Central memory CD4-positive, alpha-beta T cell (primary cell): ENCODE measurements around the gene PAPSS2.
"Not testable (repeated sequence)": the region's sequence is repeated elsewhere in the genome, so short reads cannot be mapped to it uniquely, and the experiment has no call there.

Experiments
- DNase-seq: peaks from one replicate; pipeline ENCODE4 v3.0.0; 2022

PAPSS2 gene

DNA sequence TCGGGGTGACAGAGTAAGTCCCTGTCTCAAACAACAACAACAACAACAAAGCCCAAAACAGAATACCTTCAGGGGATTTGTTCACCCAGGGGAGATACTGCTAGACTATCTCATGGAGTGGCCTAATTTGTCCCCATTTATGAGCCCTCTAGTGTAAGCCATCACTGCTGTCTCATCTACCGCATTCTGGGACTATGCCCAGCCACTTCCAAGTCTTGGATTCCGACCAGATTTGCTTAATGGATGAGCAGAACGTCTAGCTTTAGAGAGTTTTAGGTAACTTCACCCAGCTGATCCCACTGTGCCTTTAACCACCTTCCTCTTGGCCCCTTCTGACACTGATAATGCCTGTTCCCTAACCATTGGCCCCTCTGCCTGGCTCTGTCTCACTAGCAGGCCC is 47.1 kb downstream of the PAPSS2 start:
- no peak for DNase-seq

DNA sequence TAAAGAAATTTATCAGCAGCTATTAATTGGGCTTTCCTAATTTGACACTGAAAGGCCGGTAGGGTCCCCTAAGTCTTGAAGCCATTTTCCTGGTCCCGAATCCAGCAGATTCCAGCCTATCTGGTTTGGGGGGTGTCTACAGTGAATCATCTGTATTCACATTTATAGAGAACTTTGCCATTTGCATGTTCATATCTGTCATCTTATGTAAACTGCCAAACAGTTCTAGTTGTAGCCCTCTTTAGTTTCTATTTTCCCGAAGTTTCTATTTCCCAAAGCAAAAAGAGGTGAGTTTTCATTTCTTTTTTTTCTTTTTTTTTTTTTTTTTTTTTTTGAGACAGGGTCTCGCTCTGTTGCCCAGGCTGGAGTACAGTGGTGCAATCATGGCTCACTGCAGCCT is 47.6 kb downstream of the PAPSS2 start:
- no peak for DNase-seq

DNA sequence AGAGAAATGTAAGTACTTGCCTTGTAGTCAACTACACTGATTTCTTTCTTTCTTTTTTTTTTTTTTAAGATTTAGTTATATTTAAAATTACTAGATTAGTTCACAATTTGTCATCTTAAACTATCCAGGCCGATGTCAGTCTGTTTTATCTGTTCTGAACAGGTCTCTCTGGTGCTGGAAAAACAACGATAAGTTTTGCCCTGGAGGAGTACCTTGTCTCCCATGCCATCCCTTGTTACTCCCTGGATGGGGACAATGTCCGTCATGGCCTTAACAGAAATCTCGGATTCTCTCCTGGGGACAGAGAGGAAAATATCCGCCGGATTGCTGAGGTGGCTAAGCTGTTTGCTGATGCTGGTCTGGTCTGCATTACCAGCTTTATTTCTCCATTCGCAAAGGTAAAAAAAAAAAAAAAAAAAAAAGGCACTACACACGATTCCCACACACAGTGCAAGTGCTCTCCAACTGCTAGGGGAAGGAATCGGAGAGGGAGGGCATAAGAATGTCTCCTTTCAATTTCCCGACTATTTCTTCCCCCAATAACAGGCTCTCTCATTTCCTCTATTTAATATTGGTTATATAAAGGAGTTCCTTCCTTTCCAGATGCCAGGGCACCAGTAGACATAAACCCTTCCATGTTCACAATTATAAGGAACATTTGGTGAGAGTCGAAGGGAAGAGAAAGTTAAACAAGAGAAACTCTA is 53.4 kb downstream of the PAPSS2 start:
- no peak for DNase-seq

DNA sequence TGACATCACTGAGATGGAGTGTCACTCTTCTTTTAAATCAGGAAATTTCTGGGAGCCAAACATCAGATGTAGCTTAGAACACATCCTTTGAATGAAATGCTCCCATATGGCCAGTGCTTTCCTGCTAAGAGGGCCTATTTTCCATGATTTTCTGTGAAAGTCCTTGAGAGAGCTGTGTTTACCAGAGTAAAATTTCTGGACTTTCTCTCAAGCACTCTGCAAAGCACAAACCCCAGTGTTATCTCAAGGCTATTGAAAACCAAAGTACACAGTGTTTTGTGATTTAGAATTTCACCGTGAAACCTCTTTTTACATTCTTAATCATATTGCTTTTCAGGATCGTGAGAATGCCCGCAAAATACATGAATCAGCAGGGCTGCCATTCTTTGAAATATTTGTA is 54.0 kb downstream of the PAPSS2 start:
- no peak for DNase-seq

DNA sequence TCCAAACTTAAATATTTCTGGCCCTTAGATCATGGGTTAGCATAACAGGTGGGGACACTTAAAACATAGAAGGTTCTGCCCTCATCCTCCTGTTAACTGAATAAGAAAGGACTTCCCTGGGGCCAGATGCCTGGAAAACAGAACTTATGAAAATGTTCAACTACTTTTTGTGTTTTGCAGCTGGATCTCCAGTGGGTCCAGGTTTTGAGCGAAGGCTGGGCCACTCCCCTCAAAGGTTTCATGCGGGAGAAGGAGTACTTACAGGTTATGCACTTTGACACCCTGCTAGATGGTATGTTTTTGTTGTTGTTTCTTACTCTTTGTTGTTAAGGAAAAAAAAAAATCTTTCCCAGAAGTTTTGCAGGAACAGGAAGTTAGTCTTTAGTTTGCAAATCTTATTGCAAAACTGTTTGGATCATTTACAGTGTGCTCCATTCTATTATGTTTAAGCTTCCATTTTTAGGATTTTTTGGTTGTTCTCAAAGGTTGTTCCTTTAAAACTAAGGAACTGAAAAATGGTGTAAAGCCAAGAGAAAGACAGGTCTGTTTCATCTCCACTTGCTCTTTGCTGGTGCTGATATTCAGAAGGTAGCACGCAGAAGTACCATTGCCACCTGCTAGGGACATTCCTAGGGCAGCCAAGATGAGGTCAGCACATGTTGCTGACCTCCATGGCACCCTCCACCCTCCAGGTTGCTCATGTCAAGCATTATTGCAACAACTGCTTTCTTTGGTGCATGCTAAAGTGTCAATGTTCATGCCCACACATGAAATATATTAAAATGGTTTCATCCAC is 56.1 kb downstream of the PAPSS2 start:
- no peak for DNase-seq

DNA sequence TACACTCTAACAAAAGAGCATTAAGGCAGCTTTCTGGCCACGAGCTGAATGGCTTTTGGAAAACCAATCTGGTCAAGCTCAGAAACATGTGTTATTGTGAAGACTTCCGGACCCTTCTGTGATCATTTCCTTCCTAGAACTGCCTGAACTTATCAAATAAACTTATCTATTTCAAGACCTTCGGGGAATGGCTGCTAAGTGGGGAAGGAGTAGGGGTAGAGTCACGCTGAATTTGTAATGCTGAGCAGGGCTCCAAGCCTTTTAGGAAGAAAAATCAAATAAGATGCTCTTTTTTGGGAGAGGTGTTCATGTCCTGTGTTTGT is 56.6 kb downstream of the PAPSS2 start:
- DNase-seq = no peak

DNA sequence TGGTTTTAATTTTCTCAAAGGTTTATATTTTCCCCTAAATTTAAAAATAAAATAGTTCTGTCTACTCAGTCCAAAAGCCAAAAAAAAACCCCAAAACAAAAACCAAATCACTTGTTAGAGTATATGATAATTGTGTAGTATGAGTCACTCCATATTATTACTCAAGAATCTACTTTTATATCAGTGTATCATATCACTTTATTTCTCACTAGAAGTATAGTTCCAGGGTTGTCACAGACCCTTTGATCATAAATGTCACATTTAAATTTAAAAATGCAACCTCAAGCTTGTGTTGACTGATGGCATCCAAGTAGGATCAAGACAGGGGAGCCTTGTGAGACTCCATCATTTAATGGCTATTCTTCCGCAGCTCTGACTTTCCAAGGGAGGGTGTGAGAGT is 61.0 kb downstream of the PAPSS2 start:
- DNase-seq = no peak

DNA sequence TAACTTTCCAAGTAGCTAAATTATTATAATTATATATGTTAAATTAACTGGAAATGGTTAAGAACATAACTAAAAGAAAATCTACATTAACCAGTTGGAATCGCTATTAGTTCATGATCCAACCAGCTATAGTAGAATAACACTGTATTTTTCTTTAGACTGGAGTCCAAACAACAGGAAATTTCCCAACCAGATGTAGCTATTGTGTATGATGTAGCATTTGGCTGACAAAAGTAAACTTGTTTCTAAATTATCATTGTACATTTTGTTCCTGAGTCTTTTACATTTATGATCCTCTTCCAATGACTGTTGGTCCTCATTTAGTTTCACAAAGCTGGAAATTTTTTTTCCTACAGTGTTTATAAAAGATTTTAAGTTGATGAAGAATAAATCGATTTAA is 62.1 kb downstream of the PAPSS2 start:
- DNase-seq = no peak

DNA sequence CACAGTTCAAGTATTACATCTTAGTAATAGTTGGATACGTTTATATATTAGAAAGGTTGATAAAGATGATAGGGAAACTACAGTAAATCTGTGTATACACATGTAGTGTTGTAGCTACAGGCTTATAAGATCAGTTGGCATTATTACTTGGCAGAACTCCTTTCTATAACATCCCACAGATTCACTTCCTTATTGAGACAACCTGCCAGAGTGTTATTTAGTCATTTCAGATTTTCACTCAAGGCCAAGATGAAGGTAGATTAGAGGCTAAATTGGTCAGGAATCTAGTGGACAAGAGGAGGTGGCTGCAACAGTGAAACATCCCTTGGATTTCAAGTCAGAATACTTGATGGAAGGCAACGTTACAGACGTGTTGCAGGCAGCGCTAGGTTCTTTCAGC is 63.0 kb downstream of the PAPSS2 start:
- no peak for DNase-seq

DNA sequence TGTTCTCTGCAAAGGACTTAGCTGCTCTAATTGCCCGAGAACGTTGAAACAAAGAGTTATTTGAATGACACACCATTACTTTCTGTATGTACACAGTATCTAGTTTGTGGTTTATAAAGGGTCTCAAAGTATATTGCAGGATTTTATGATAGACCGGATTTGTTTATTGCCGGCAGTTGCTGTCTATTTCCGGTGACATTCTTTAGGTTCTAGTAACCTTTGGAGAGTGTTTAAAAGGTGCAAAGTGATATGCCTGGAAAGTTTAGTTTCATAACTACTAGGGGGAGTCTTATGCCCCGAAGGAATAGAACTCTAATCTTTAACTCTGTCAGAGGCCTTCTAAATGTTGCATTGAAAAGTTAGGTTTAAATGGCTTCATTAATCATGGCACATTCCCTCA is 63.8 kb downstream of the PAPSS2 start:
- DNase-seq = no peak

DNA sequence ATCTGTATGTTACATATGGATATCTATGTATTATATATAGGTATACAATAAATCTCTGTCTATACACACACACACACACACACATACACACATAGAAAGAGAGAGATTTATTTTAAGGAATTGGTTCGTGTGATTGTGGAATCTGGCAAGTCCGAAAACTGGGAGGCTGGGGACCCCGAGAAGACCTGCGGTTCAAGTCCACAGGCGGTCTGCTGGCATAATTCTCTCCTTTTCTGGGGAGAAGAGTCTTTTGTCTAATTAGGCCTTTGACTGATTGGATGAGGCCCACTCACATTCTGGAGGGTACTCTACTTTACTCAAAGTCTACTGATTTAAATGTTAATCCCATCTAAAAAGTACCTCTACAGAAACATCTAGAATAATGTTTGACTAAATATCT is 65.1 kb downstream of the PAPSS2 start:
- no peak for DNase-seq

DNA sequence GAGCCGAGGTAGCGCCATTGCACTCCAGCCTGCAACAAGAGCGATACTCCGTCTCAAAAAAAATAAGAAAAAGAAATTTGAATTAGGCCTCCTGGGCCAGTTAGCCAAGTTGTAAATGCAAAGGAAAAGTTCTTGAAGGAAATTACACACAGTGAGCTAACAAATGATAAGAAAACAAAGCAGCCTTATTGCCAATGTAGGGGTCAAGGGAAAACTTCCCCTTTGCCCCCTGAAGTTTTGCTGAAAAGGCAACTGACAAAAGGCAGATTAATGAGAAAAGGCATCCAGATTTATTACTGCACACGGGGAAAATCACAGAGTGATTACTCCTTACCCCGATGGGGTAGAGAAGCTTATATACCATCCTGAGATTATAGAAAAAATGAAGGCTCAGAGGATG is 70.3 kb downstream of the PAPSS2 start:
- no peak for DNase-seq

DNA sequence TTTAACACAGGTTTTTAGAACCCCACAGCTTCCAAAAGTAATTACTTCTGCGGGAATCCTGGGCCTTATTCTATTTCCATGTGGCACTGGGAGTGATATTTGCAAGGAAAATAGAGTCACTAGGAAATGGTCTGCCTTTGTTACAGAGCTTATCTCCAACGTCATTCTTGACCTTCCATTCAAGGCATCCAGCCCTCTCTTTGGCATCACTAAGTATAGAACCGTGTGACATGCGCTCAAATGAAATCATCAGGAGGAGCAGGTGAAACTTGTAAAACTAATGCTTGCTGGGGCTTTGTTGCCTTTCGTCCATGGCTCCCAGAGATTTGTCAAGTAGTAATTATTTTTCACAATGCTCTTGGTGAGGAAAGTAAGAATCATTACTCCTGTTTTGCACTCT is 73.4 kb downstream of the PAPSS2 start:
- DNase-seq = no peak

DNA sequence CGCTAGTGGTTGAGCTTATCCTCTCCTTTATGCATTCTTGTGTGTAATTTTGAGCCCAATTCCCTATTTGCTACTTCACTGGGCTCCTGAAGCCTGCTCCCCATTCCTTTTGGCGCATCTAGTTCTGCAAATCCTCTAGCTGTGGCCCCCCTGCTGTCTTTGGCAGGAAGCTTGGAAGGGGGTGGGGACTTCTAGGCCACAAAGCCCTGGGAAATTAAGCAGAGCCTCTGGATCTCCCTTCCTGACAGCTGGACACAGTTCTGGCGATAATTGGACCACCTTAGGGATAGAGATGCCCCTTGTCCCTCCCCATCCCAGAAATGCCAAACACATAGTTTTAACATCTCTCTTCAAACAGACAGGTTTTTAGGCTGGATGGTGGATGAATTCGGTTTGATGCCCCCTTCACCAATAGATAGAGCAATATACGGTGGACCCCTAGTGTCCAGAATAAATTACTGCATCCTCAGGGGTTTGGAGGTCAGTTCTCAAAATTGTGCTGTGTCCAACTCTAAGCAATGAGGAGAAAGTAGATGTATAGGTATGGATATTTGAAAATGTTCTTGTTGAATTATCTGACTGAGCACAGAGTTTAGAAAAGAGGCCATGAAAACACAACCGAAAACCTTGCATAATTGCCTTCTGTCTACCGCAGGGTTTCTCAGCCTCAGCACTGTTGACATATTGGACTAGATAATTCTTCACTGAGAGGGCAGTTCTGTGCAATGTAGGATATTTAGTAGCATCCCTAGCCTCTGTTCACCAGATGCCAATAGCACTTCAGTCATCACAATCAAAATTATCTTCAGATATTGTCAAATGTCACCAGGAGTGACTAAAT is 75.5 kb downstream of the PAPSS2 start:
- DNase-seq = no peak

DNA sequence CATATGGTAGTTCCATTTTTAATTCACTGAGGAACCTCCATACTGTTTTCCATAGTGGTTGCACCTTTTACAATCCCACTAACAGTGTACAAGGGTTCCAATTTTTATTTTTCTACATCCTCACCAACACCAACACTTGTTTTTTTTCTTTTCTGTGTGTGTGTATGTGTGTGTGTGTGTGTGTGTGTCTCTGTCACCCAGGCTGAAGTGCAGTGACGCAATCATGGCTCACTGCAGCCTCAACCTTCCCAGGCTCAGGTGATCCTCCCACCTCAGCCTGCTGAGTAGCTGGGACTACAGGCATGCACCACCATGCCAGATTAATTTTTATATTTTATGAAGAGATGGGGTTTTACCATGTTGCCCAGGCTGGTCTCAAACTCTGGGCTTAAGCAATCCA is 78.6 kb downstream of the PAPSS2 start:
- not testable (repeated sequence) for DNase-seq

DNA sequence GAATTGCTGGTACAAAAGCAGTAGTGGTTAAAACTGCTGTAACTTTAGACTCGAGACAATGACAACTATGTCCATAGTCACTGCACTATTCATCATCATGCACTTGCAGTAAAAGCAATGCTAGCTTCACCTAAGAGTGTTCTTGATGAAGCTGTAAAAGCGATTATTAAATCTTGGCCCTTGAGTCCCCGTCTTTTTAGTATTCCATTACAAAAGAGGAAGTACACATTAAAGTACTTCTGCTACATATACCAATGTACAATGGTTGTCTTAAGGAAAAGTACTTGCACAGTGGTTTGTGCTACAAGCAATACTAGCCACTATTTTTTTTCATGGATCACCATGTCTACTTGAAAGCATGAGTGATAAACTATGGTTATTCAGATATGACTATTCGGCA is 80.0 kb downstream of the PAPSS2 start:
- no peak for DNase-seq

DNA sequence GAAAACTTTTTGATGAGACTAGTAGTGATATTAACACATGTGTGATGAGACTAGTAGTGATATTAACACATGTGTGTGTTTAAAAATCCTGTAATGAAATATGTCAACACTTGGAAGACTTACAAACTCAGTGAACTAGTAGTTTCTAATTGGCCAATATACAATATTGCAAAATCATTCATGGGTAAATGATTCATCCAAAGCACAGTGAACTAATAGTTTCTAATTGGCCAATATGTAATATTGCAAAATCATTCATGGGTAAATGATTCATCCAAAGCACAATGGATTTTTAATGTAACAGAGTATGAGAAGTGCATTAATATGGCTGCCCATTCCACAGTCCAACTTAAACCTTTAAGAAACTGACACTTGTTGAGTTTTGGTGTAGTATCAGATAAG is 80.6 kb downstream of the PAPSS2 start:
- no peak for DNase-seq

DNA sequence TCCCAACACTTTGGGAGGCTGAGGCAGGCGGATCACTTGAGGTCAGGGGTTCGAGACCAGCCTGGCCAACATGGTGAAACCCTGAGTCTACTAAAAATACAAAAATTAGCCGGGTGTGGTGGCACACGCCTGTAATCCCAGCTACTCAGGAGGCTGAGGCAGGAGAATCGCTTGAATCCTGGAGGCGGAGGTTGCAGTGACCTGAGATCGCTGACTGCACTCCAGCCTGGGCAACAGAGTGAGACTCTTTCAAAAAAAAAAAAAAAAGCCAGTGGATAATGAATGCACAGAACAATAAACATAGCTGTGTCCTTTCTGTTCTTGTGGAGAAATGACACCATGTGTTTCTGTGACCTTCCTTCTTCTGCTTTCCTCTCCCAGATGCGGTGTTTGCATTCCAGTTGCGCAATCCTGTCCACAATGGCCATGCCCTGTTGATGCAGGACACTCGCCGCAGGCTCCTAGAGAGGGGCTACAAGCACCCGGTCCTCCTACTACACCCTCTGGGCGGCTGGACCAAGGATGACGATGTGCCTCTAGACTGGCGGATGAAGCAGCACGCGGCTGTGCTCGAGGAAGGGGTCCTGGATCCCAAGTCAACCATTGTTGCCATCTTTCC is 83.4 kb downstream of the PAPSS2 start:
- DNase-seq = not testable (repeated sequence)

DNA sequence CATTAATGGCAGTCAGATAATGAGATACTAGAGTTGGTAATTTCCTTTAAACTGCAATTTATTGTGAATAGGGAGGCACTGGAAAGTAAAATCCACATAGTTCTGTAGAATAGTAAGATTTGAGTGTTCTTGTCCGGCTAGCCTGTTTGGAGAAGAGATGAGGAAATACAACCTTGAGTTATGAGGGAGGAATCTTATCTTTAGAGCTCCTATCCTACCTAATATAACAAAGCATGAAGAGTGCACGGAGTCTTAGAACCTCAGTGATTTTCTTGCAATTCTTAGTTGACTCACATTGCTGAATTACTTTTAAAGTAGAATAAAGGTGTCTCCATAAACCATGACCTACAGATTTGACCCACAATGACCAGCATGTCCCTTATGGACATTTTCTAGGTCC is 84.9 kb downstream of the PAPSS2 start:
- no peak for DNase-seq

DNA sequence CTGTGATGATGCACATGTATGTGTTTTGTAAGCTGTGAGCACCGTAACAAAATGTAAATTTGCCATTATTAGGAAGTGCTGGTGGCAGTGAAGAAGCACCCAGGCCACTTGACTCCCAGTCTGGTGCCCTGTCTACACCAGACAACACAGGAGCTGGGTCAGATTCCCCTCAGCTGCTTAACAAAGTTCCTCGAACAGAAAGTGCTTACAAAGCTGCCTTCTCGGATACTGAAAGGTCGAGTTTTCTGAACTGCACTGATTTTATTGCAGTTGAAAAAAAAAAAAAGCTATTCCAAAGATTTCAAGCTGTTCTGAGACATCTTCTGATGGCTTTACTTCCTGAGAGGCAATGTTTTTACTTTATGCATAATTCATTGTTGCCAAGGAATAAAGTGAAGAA is 87.2 kb downstream of the PAPSS2 start:
- no peak for DNase-seq

DNA sequence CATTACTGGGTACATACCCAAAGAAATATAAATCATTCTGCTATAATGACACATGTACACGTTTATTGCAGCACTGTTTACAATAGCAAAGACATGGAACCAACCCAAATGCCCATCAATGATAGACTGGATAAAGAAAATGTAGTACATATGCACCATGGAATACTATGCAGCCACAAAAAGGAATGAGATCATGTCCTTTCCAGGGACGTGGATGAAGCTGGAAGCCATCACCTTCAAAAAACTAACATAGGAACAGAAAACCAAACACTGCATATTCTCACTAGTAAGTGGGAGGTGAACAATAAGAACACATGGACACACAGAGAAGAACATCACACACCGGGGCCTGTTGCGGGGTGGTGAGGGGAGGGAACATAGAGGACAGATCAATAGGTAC is 88.6 kb downstream of the PAPSS2 start:
- not testable (repeated sequence) for DNase-seq

DNA sequence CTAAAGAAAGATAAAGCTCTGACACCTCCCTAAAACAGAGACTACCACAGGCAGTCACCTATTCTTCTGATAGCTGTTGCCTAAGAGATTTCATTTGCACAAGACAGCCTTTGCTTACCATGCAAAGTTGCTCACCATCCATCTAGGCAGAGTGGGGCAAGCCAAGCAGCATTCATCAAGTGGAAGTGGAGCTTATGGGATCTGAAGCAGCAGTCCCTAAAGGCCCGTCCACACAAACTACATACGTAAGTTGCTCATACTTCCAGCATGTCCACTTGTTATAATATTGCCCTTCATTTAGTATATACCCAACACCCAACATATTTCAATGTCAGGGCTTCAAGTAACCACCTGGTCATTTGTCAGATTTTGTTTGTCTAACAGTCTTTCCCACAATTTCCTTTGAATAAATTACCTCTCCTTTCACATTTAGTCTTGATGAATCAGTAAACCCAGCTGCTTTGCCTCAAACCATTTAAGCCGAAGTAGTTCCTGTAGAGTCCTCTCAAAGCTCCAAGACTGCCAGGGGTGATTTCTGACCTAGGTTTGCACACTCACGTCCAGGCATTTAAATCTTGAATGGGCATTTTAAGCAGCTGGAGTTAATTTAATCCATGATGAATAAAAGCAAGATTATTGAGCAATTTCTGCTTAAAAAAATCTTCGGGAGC is 90.5 kb downstream of the PAPSS2 start:
- no peak for DNase-seq

DNA sequence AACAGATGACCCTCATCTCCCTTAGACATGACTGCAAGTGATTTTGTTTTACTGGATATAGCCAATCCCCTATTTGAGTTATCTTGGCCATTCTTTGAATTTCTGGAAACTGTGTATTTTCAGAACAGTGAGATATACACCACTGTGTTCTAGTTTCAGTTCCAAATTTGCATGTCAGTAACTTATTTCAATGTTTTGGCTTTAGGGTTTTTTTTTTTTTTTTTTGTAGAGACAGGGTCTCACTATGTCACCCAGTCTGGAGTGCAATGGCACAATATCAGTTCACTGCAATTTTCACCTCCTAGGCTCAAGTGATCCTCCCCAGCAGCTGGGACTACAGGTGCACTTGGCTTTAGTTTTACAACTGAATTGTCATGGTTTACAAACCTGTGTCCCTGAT is 91.1 kb downstream of the PAPSS2 start:
- DNase-seq = no peak
